SJCRH30 (cell line): ENCODE data around the gene TMPRSS9. TPM values are rescaled to one million over a fixed set of nuclear protein-coding genes. Genes with fewer than 3 reads are reported as not detected.
"Not testable (repeated sequence)": the region's sequence is repeated elsewhere in the genome, so short reads cannot be mapped to it uniquely, and the experiment has no call there.

Experiments
- DNase-seq, 2 experiments: peaks; one replicate each; pipeline ENCODE4 v3.0.0-alpha.2; 2015 to 2020
- H3K27ac ChIP-seq: fragments of 250-450 bp; sonication (Bioruptor Pico); 2 replicates; pipeline ENCODE4 v1.5.1; 2020; ENCODE audit warnings: mild to moderate bottlenecking, moderate library complexity
- H3K27me3 ChIP-seq: fragments of 250-450 bp; sonication (Bioruptor Pico); 2 replicates; pipeline ENCODE4 v1.5.1; 2020; ENCODE audit warnings: mild to moderate bottlenecking, moderate library complexity
- H3K36me3 ChIP-seq: fragments of 250-450 bp; sonication (Bioruptor Pico); 2 replicates; pipeline ENCODE4 v1.5.1; 2020; ENCODE audit warnings: mild to moderate bottlenecking, moderate library complexity
- H3K4me1 ChIP-seq: fragments of 250-450 bp; sonication (Bioruptor Pico); 2 replicates; pipeline ENCODE4 v1.5.1; 2020; ENCODE audit warnings: mild to moderate bottlenecking, moderate library complexity
- H3K4me3 ChIP-seq: fragments of 250-450 bp; sonication (Bioruptor Pico); 2 replicates; pipeline ENCODE4 v1.5.1; 2020; ENCODE audit warnings: mild to moderate bottlenecking, moderate library complexity
- H3K9me3 ChIP-seq: fragments of 250-450 bp; sonication (Bioruptor Pico); replicated peaks from 2 replicates; pipeline ENCODE4 v1.5.1; 2020; ENCODE audit warnings: mild to moderate bottlenecking, moderate library complexity
- total RNA-seq: library from RNA; depleted of rRNA; stranded (reverse); fragments of >200 nt; shearing (Covaris generic); gene quantifications from 2 replicates; pipeline ENCODE4 v1.2.3, GENCODE V29; 2014

Gene TMPRSS9
- total RNA-seq, 1 experiment from 2014 or later: 0.04 TPM

DNA sequence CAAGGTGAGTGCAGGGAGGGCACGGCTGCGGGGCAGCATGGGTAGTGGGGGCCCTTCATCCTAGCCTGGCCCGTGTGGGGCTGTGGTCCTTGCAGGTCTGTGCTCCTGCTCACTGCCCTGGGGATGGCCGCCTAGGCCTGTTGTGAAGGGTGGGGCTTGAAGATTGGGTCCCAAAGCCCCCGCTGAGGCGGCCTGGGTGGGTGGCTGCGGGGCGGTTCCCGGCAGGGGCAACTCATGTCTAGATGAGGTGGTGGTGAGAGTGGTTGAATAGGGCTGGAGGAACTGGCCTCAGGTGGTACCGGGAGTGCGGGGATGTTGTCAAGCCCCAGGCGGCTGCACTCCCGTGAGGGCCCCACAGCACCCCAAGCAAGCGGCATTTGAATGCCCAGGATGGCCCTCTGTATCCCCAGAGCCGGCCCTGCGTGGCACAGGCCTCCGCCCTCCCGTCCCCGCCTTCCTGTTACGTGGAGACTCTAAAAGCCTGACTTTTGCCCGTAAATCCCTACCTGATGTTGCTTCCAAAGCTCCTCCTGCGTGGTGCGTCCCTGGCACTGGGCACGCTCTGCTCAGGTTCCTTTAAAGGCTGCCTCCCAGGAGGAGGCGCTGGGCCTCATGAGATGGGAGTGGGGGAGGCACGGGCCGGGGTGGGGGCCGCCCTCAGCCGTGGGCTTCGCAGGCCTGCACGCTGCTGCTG is 16.6 kb upstream of the TMPRSS9 start:
- H3K27ac ChIP-seq: no peak overlapping the region
- no peaks in the 10 kb centered on the region for H3K27me3 ChIP-seq
- no peaks in the 10 kb centered on the region for H3K36me3 ChIP-seq
- no peak overlapping the region for H3K4me3 ChIP-seq
- no peak for DNase-seq
- no peaks in the 10 kb centered on the region for H3K4me1 ChIP-seq
- no peaks in the 10 kb centered on the region for H3K9me3 ChIP-seq

DNA sequence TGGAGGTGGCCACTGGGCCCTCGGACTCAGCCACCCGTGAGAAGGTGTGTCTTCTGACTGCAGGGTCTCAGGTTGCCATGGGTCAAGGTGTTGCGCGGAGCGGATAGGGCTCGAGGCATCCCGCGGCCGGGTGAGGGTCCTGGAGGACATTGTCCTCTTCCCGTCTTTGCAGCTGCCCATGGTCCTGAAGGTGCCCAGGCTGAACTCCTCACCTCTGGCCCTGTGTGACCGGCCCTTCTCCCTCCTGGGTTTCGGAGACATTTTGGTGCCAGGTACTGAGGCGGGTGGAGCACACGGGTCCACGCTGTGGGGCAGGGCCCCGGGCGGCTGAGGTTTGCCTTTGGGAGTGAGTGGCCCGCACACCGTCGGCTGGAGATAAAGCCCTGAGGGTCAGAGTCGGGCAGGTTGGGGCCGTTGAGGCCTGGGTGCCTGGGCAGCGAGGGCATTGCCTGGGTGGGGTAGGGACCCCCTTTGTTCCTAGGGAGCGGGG is 15.6 kb upstream of the TMPRSS9 start:
- no peaks in the 10 kb centered on the region for H3K27me3 ChIP-seq
- H3K4me3 ChIP-seq: no peak overlapping the region
- DNase-seq: no peak
- no peaks in the 10 kb centered on the region for H3K4me1 ChIP-seq
- H3K36me3 ChIP-seq: no peaks in the 10 kb centered on the region
- H3K9me3 ChIP-seq: no peaks in the 10 kb centered on the region
- H3K27ac ChIP-seq: no peak overlapping the region

DNA sequence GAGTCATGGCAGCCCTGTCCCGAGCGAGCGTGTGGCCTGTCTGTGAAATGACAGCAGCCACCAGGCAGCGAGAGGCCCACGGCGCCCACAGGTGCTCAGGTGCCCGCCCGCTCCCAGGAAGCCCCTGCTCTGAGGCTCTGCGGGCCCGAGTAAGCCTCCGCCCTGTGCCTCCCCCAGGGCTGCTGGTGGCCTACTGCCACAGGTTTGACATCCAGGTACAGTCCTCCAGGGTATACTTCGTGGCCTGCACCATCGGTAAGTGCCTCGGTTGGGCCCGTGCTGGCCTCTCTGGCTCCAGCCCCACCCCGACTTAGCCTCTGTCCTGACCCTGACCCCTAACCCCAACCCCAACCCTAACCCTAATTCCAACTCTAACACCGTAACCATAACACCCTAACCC is 15.0 kb upstream of the TMPRSS9 start:
- Histone ChIP-seq H3K27ac (no peak overlapping the region), H3K4me3 (no peak overlapping the region), H3K36me3 (no peaks in the 10 kb centered on the region), H3K4me1 (no peaks in the 10 kb centered on the region), H3K9me3 (no peaks in the 10 kb centered on the region), H3K27me3 (no peaks in the 10 kb centered on the region)
- no peak for DNase-seq

DNA sequence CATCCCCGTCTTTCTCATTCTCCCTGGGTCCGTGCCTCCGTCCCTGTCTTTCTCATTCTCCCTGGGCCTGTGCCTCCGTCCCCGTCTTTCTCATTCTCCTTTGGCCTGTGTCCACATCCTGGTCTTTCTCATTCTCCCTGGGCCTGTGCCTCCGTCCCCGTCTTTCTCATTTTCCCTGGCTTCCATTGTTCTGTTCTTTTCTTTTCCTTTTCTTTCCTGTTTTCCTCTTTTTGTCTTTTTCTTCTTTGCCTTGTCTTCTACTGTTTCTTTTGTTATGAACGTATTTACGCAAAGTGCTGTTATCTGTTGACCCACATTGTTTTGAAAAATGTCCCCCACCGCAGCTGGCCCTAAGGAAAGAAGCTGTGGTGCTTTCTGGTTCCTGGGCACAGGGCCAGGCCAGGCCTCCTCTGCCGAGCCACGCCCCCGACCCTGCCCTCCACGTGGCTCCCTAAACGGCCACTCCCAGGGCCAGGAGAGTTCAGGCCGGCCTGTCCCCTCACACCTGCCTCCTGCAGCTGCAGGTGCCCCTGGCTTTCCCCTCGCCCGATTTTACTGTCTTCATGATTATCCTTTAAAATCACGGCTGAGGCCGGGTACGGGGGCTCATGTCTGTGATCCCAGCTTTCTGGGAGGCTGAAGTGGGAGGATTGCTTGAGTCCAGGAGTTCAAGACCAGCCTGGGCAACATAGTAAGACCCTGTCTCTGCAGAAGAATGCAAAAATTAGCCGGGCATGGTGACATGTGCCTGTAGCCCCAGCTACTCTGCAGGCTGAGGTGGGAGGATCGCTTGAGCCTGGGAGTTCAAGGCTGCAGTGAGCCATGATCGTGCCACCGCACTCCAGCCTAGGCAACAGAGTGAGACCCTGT is 14.0 kb upstream of the TMPRSS9 start:
- H3K36me3 ChIP-seq: no peaks in the 10 kb centered on the region
- no peak for DNase-seq
- no peak overlapping the region for H3K4me3 ChIP-seq
- H3K27me3 ChIP-seq: no peaks in the 10 kb centered on the region
- H3K4me1 ChIP-seq: no peaks in the 10 kb centered on the region
- H3K9me3 ChIP-seq: no peaks in the 10 kb centered on the region
- H3K27ac ChIP-seq: no peak overlapping the region

DNA sequence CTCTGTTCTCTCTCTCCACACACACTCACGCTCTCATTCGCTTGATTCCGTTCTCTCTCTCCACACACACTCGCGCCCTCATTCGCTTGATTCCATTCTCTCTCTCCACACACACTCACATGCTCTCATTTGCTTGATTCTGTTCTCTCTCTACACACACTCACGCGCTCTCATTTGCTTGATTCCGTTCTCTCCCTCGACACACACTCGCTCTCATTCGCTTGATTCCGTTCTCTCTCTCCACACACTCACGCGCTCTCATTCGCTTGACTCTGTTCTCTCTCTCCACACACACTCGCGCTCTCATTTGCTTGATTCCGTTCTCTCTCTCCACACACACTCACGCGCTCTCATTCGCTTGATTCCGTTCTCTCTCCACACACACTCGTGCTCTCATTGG is 10.2 kb upstream of the TMPRSS9 start:
- H3K4me3 ChIP-seq, H3K4me1 ChIP-seq, H3K9me3 ChIP-seq, DNase-seq, H3K27me3 ChIP-seq, H3K27ac ChIP-seq, H3K36me3 ChIP-seq: not testable (repeated sequence)

DNA sequence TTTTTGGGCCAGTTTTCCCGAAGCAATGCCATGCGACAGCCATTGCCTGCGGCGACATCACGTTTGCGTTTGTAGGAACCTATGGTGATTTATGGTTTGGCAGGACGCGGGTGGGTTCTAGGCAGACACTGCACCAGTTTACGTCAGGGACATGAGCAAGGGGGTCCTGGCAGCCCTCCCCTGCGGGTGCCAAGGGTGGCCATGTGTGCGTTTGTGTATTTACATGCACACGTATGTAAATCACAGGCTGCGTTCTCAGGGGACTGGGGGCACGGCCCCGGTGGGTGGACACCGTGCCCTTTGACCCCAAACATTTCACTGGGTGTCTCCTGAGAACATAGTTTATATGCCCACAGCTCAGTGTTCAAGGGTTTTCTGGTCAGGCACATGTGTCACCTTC is 9.4 kb upstream of the TMPRSS9 start:
- no peaks in the 10 kb centered on the region for H3K36me3 ChIP-seq
- no peak for DNase-seq
- H3K27me3 ChIP-seq: no peaks in the 10 kb centered on the region
- no peaks in the 10 kb centered on the region for H3K9me3 ChIP-seq
- no peaks in the 10 kb centered on the region for H3K4me1 ChIP-seq
- H3K4me3 ChIP-seq: no peak overlapping the region
- H3K27ac ChIP-seq: no peak overlapping the region

DNA sequence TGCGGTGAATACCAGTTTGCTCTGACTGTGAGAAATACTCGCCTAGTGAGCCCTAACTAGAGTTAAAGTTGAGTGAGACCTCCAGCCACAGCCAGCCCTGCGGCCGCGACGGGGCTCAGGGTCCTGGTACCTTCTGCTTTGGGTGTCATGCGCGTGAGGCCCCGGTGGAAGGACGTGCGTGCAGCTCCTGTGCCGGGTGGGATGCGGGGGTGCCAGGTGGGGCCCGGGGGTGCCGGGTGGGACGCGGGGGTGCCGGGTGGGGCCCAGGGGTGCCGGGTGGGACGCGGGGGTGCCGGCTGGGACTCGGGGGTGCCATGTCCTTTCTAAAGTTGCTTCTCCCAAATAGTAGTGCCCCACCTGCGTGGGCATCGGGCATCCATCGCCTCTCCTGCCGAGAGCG is 8.5 kb upstream of the TMPRSS9 start:
- Histone ChIP-seq H3K9me3 (no peaks in the 10 kb centered on the region), H3K4me3 (no peak overlapping the region), H3K27ac (no peak overlapping the region), H3K4me1 (peaks cover 7% of the 10 kb centered on the region), H3K27me3 (no peaks in the 10 kb centered on the region), H3K36me3 (no peaks in the 10 kb centered on the region)
- DNase-seq: no peak

DNA sequence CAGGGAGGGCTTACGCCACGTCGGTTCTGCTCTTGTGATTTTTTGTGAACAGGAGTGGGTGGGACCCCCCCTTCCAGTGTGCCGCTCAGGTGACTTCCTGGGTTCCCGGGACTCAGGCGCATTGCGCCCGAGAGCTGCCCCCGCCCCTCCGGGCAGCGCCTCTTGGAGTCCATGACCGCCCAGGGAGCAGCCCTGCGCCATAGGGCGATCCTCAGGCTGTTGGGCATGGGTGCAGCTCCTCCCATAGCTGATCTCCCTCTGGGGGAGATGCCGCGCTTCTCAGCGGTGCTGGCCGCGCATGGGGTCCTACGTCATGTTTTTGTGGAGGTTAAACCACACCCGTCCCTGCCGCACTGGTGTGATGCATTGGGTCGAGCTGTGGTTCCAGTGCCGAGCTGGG is 7.9 kb upstream of the TMPRSS9 start:
- no peak overlapping the region for H3K4me3 ChIP-seq
- no peak overlapping the region for H3K27ac ChIP-seq
- no peaks in the 10 kb centered on the region for H3K27me3 ChIP-seq
- DNase-seq: no peak
- no peaks in the 10 kb centered on the region for H3K9me3 ChIP-seq
- H3K4me1 ChIP-seq: peaks cover 7% of the 10 kb centered on the region
- H3K36me3 ChIP-seq: no peaks in the 10 kb centered on the region

DNA sequence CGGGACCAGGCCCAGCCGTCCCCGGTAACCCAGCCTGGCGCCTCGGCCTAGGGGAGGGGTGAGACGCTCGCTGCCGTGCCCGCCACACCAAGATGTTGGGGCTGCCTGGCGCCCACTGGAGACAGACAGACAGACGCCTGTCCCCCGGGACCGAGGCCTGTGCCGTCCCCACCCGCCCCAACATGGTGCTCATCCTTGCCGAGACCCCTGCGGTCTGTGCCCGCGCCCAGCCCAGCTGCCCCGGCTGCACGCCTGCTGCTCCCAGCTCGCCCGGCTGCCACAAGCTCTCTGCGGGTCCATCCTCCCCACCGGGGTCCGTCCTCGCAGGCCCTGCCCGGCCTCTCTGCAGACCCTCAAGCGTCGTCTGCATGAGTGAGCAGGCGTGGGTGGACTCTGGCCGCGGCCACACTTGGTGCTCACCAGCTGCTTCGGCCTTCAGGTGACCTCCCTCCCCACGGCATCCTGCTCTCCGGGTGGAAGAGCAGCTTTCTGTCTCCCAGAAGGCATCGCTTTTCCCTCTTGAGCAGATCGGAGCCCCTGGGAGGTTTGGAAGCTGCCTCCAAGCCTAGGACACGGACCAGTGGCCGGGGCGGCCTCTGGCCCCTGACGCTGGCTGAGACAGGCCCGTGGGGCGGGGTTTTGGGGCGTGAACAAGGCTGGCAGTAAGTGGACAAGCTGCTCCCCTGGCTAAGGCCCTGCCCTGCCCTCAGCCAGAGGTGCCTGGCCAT is 6.7 kb upstream of the TMPRSS9 start:
- no peaks in the 10 kb centered on the region for H3K27me3 ChIP-seq
- no peak overlapping the region for H3K4me3 ChIP-seq
- no peak overlapping the region for H3K27ac ChIP-seq
- no peaks in the 10 kb centered on the region for H3K9me3 ChIP-seq
- no peak for DNase-seq
- no peaks in the 10 kb centered on the region for H3K36me3 ChIP-seq
- H3K4me1 ChIP-seq: peaks cover 7% of the 10 kb centered on the region

DNA sequence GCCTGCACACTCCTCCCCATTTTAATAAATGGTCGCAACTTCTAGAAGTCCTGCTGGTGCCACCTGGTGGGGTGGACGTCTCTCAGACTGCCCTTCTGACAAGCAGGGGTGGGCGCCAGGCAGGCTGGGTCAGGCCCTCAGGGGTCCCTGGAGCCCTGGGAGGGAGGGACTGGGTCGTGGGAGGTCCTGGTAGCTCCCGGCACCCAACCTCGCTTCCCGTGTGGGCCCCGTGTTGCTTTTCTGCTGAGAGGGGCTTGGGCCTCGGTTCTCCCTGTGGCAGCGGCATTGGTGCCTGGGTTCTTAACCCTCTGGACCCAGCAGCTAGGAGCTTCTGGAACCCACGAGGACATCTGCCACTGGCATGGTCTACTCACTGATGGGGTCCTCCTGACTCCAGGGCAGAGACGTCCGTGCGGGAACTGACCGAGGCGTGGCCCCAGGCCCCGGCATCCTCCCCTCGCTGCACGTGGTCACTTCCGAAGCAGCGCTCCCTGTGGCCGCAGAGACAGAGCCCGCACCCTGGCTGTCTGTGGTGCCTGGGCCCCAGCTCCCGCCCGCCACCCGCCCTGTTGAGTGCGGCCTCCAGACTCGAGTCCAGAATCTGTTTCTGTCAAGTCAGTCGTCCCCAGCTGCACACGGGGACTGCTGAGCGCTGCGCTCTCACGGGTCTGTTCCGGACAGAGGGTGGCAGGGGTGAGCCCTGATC is 6.0 kb upstream of the TMPRSS9 start:
- H3K27me3 ChIP-seq: no peaks in the 10 kb centered on the region
- no peak overlapping the region for H3K4me3 ChIP-seq
- no peak for DNase-seq
- no peaks in the 10 kb centered on the region for H3K9me3 ChIP-seq
- peaks cover 7% of the 10 kb centered on the region for H3K4me1 ChIP-seq
- no peaks in the 10 kb centered on the region for H3K36me3 ChIP-seq
- H3K27ac ChIP-seq: no peak overlapping the region

DNA sequence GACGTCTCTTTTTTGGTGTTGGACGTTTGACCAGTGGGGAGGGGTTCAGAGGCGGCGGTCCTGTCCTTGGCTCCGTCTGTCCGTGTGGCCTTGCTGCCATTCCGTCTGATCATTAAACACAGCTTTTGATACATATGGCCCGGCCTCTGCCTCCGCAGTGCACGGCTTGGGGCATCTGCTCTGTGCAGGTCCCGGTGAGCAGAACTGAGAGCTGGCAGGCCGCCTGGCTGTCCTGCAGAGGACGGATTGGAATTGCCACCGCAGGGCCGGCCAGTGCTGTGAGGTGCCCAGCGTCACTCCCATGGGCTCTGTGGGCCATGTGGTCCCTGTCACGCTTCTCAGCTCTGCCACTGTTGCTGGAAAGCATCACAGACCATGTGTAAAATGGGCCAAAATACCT is 5.4 kb upstream of the TMPRSS9 start:
- DNase-seq: no peak
- H3K27me3 ChIP-seq: no peaks in the 10 kb centered on the region
- no peaks in the 10 kb centered on the region for H3K9me3 ChIP-seq
- H3K27ac ChIP-seq: no peak overlapping the region
- H3K4me3 ChIP-seq: no peak overlapping the region
- no peaks in the 10 kb centered on the region for H3K36me3 ChIP-seq
- peaks cover 7% of the 10 kb centered on the region for H3K4me1 ChIP-seq

DNA sequence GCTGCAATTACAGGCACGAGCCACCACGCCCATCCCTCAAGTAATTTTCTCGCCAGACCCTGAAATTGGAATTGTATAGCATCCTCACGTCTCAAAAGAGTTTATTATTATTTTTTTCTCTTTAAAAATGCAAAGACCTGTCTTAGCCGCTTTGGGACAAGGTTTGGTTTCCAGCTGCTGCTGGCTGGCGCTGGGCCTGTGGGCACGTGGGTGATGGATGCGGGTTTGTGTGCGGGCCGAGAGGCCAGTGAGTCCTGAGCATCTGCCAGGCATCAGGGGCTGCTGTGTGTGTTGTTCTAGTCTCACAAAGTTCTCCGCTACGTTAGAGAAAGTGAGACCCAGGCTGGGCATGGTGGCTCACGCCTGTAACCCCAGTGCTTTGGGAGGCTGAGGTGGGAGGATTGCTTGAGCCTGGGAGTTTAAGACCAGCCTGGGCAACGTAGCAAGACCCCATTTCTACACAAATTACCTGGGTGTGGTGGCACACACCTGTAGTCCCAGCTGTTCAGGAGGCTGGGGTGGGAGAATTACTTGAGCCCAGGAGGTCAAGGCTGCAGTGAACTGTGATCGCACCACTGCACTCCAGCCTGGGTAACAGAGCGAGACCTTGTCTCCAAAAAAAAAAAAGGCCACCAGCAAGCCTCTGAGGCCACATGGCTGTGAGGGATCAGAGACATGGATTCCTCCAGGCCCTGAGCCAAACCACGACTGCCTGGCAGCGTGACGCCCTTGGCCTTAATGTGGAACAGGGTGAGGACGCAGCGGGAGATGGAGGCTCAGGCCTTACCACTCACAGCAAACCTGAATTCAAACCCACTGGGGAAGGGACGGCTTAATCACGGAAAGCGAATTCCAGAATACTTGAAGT is 4.7 kb upstream of the TMPRSS9 start:
- Histone ChIP-seq H3K4me1 (peaks cover 7% of the 10 kb centered on the region), H3K4me3 (no peak overlapping the region), H3K36me3 (no peaks in the 10 kb centered on the region), H3K9me3 (no peaks in the 10 kb centered on the region), H3K27me3 (no peaks in the 10 kb centered on the region), H3K27ac (0 out of 2 replicates have a peak overlapping the region, but pooled peaks have one; percentile 3)
- DNase-seq: peak; percentile 73 to 79

DNA sequence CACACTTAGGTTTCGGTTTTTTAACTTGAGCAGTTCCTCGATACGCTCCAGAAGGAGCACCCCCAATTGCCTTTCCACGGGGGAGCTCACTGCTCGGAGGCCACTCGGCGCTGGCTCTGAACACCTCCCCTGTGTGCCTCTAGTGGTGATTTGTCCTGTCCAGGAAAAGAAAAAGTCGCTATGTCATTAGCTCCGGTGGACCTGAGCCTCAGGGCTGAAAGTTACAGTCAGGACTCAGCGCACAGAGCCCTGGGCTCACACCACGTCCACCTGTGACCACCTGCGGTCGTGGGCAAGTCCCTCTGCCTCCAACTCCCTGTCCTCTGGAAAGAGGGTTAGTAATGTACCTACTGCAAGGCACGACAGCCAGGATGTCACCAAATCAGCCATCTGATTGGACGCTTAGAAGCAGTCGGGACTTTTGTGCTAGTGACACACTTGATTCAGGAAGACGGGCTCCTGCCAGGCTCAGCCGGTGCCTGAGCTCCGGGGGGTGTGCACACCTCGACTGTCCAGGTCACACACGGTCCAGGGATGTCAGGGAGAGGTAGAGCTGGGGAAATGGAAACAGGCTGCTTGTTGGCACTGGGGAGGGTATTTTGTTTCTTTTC is 3.9 kb upstream of the TMPRSS9 start:
- peaks cover 7% of the 10 kb centered on the region for H3K4me1 ChIP-seq
- no peak for DNase-seq
- no peaks in the 10 kb centered on the region for H3K36me3 ChIP-seq
- no peaks in the 10 kb centered on the region for H3K9me3 ChIP-seq
- 0 out of 2 replicates have a peak overlapping the region, but pooled peaks have one; percentile 3 for H3K27ac ChIP-seq
- H3K4me3 ChIP-seq: no peak overlapping the region
- no peaks in the 10 kb centered on the region for H3K27me3 ChIP-seq
